Urothelium cell line (cell line): ENCODE data around the gene LSM2.
"Not testable (repeated sequence)": the region's sequence is repeated elsewhere in the genome, so short reads cannot be mapped to it uniquely, and the experiment has no call there.

Source experiments
- DNase-seq: peaks from one replicate; pipeline ENCODE4 v3.0.0; 2011; ENCODE audit warnings: low spot score, mixed read lengths
- FAIRE-seq: peaks from 2 replicates; lab custom pipeline; 2011; peaks lifted over from hg19 to GRCh38; lab: Jason Lieb, UNC

LSM2 gene

DNA sequence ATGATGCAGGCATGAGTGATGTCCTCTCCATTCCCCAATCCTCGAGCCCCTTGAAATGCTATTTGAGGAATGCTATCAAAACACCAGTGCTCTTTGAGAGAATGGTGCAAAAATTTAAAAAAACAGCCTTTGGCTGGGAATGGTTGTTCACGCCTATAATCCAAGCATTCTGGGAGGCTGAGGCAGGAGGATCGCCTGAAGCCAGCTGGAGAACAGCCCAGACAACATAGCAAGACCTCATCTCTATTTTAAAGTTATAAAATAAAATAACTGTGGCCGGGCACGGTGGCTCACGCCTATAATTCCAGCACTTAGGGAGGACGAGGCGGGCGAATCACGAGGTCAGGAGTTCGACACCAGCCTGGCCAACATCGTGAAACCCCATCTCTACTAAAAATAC is 7.0 kb downstream of the LSM2 start:
- FAIRE-seq: no peak
- DNase-seq: no peak

DNA sequence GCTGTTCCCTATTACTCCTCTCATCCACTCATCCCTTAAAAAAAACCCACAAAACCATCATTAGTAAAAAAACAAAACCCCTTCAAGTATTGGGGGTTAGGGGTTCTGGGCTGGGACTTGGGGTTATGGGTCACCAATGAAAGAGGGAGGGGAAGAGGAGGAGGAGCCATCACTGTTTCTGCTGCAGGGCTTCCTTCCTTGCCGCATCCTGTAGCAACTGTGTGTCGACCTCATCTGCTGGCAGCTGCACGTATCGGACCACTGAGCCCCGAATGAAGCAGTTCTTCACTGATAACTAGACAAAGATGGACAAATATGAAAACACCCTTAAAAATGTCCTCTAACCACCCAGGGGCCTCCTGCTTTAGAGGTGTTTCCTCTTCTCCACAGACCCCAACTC is 9.2 kb downstream of the LSM2 start:
- FAIRE-seq (no peak), DNase-seq (no peak)

GRCh38 chr6:31796993-31797385 is 9.8 kb downstream of the LSM2 start:
- FAIRE-seq (no peak), DNase-seq (no peak)

DNA sequence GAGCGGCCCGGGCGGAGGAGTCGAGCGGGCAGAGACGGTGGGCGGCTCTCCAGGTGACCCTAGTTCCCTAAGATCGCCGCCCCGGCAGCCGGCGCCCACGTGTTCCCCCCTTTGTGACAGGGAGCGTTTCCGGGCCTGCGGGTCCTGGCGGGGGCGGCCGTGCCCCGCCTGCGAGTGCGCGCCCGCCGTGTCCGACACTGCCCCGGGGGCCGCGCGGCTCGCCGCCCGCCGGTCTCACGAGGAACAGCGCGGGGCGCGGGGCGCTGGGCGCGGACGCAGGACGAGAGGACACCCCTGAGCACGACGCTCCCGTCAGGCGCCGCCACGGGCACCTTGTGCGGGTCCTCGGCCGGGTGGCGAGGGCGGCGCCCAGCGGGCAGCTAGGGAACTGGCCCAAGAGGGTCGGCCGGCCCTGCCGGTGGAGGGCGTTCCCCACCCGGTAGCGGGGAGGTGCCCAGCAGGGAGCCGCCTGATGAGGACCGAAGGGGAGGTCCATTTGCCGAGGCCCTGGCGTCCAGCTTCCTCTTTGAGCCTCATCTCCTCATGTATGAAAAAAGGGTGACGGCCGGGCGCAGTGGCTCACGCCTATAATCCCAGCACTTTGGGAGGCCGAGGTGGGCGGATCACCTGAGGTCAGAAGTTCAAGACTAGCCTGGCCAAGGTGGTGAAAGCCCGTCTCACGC is 11.0 kb downstream of the LSM2 start, which contains the start of gene VARS1:
TSS of gene VARS1 (minus strand) at position 137 of the 683 bp plus-strand sequence. CDS start 535 bp downstream, outside the sequence.
- FAIRE-seq (no peak), DNase-seq (peak; percentile 97)

DNA sequence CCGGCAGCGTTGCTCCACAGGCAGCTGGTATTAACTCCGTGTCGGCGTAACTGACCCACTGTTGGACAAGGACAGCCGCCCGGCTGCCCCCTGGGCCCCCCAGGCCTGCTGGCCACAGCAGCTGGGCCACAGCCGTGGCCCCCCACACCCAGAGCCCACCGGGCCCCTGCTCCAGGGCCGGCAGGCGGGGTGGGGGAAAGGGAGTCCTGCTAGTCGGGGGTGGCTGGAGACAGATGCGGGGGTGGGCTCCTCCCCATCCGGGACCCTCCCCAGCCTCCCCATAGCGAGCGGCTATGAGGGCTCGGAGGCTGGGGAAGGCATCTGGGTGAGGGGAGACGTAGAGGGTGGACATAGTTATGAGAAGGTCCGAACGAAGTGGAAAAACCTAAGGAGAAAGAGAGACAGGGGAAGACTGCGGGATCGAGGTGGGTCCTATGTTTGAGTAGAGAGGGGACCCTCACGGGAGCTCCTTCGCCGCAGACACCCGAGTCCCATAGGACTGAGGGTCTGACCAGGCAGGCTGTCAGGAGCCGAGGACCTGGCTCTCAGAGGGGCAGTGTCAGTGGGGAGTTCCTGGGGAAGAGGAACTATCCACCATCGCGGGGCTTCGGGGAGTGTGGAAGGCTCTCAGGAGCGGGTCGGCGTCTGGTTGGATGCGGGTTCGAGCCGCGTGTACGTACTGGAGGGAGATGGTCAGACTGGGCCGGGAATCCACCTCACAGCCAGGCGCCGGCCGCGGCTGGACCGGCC is 11.7 kb downstream of the LSM2 start:
- no peak for DNase-seq
- no peak for FAIRE-seq

DNA sequence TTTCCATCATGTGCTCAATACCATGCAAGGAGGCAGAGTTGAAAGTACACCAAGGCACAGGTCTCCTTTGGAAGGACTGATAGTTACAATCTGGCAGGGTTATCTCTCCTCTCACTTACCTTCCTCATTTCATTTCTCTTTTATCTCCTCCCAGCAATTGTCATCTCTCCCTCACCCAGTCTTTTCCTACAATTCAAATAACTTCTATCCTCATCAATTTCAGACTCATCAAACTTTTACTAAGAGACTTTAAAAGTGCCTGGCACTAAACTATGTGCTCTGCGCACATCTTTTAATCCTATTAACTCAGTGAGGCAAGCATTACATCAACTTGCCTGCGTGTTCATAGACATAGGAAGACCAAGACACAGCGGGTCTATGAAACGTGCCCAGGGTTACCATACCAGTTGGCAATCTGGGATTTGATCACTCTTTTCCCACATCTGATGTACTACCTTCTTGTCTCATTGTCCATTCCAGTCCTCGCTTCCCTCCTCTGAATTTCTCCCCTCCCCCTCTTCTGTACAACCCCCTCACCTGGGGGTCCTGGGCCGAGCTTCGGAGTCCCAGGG is 12.4 kb downstream of the LSM2 start:
- DNase-seq (no peak), FAIRE-seq (no peak)

DNA sequence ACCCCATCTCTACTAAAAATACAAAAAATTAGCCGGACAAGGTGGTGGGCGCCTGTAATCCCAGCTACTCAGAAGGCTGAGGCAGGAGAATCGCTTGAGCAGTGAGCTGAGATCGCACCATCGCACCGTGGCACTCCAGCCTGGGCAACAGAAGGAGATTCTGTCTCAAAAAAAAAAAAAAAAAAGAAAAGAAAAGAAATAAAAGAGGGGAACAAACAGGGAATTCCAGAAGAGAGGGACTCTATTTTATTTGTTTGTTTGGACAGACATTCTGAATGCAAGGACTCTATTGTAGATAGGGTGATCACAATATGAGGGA is 12.9 kb downstream of the LSM2 start:
- FAIRE-seq: not testable (repeated sequence)

DNA sequence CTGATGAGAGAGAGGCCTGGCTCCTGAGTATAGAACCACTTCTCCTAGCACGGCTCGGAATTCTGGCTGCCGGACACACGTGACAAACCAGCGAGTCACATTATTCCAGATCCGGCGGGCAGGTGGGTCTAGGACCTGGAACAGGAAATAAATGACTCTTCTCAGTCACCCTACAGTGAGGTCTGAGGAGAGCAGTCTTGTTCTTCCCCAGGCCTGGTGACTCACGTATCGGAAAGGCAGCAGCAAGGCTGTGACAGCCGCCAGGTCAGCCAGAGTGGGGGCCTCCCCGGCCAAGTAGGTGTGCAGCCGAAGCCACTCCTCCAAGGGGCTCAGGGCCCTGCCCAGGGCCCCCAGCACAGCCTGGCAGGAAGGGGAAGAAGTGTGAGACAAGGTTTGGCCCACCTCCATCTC is 14.0 kb downstream of the LSM2 start:
- DNase-seq: peak; percentile 45
- no peak for FAIRE-seq

More for the DNA sequence above, 12.9 kb downstream of the LSM2 start:
- not testable (repeated sequence) for DNase-seq

DNA sequence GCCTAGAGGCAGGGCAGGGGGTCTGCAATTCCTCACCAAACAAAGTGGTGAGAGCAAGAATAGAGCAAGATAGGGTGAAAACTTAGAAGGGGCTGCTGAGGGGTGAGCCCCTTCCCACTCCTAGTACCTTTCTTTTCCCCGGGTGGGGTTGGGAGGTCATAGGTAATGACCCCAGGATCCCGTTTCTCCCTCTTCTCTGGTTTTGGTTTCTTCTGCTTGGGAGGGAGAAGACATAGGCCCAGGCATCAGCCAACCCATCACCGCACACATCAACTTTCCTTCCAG is 14.7 kb downstream of the LSM2 start:
- FAIRE-seq (no peak), DNase-seq (no peak)

GRCh38 chr6:31791324-31792089 is 15.3 kb downstream of the LSM2 start:
- DNase-seq (peak; percentile 60), FAIRE-seq (no peak)

- DNase-seq: no peak
- FAIRE-seq: no peak
Observed at GRCh38 chr6:31785475-31785874, 21.3 kb downstream of the LSM2 start.

GRCh38 chr6:31784098-31784925 is 22.5 kb downstream of the LSM2 start:
- no peak for DNase-seq
- no peak for FAIRE-seq

GRCh38 chr6:31782126-31782855 is 24.5 kb downstream of the LSM2 start:
- FAIRE-seq (no peak), DNase-seq (no peak)

DNA sequence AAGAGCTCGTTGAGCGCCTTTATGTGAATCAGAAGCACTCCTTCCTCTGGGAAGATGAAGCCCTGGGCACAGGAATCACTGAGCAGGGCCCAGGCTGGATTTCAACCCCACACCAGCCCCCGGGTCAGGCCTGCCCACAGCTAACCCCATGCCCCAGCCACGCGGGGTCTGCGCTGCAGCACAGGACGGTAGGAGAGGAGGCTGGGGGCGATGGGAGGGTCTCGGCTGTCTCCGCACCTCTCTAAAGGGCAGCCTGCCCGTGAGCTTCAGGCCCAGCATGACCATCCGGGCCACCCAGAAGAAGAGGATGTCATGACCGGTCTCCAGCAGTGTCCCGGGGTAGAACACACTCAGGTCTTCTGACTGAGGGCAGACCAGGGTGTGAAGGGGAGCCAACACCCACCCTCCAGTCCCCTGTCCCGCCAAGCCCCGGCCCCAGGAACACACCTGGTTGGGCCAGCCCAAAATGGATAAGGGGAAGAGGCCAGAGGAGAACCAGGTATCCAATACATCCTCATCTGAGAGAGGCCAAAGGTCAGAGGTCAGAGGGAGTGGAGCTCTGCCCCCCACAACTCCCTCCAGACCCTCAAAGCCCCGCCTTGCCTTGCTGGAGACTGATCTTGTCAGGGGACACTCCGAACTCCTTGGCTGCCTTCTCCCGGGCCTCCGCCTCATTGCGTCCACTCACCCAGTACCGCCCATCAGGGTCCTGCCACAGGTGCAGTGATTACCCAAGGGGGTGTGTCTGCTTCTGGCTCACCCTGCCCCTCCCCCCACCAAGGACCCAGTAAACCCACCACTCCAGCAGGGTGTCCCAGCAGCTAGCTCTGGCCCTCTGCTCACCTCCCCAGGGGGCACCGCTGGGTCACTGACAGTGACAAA is 25.3 kb downstream of the LSM2 start:
- FAIRE-seq: no peak
- DNase-seq: no peak

DNA sequence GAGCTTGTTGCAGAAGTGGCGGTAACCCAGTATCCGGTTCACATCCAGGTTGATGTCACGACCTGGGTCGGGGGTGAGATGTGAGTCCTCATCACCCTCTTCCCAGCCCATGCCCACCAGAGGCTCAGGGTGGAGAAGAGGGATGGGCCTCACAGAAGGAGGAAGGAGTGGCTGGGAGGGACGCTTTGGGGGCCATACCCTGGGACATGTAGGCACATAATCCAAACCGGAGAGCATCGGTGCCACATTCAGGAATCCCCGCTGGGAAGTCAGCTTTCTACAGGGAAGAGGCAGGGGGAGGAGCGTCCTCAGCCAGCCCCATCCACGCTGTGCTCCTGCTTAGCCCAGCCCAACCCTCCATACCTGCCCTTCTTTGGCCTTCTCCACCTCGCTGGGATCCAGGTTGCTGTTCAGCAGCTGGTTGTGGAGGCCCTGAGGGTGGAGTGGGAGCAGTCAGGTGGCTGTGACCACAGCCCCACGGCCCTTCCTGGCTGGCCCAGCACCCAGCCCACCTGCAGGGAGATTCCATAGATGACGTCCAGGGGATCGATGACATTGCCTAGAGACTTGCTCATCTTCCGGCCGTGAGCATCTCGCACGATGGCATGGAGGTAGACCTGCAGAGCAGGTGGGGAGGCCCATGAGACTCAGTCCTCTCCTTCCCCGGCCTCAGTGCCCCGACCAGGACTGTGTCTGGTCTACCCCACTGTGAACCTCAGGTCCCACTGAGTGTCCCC is 26.1 kb downstream of the LSM2 start:
- FAIRE-seq (no peak), DNase-seq (no peak)

DNA sequence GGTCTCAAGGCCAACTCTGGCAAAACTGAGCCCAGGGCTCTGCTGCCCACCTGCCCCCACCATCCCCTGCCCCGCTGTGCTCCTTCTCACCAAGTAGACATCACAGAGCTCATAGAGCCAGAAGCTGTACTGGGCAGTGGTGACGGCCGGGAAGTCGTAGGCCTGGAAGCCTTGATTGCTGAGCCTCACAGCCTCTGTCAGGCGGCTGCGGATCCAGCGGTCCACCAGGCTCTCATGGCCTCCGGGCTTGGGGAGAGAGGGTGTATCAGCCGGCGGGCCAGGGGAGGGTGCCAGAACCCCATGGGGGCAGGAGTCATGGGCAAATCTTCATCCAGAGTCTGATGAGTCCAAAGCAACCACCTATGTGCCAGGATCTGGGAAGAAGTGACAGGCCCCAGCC is 26.9 kb downstream of the LSM2 start:
- DNase-seq: no peak
- FAIRE-seq: no peak

DNA sequence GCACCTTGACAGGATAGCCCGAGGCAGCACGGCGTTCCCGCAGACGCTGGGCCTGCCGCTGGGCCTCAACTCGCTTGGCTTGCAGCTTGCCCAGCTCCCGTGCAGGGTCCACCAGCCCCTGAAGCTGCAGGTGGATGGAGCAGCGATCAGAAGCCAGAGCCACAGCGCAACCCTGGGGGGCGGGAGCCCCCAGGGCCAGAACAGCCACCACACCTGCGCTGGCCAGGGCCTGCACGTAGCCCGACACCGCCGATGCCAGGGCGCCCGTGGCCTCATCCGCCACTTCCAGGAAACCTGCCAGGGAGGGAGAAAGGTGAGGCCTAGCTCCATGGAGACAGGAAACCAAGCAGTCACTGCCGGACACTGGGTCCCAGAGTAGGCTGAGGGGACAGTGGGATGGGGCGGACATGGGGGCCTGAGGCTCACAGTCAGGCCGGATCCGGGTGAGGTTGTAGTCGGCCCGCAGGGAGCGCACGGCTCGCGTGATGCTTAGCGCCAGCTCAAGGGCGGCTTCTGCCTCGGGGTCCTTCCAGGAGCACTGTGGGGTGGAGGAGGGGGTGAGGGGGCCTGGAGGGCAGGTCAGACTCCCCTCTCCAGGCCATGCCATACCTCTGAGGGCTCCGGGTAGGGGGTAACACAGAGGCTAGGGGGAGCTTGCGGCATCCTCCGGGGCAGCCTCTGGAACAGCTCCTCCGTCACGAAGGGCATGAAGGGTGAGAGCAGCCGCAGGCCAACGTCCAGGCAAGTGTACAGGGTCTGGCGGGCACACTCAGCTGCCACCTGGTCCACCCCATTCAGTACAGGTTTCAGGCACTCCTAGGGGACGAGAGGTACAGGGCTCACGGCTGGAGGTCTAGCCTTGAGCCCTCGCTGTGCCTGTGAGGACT is 27.5 kb downstream of the LSM2 start:
- no peak for DNase-seq

More for the DNA sequence above, 27.5 kb downstream of the LSM2 start:
- FAIRE-seq: no peak
